Measurements from ENCODE around the gene SP9. TPM values are rescaled to one million over a fixed set of nuclear protein-coding genes. Genes with fewer than 3 reads are reported as not detected.

SP9 gene
- total RNA-seq, 5 donors from 2014 or later (not counting 1 experiment from before 2014, with no cell fraction given), result not detected

DNA sequence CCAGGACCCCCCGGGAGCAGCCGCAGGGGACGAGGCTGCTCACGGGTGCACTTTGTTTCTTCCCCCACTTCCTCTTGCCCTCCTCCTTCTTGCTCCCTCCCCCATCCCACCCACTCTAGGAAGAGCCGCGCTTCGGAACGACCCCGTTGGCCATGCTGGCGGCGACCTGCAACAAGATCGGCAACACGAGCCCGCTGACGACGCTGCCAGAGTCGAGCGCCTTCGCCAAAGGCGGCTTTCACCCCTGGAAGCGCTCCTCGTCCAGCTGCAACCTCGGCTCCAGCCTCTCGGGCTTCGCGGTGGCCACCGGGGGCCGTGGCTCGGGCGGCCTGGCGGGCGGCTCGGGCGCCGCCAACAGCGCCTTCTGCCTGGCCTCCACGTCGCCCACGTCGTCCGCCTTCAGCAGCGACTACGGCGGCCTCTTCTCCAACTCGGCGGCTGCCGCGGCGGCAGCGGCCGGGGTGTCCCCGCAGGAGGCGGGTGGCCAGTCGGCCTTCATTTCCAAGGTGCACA lies 1.3 kb downstream of the SP9 start:
- ChIA-PET POLR2A (interaction anchor here in 1 of 2 donors (0.7 kb wide), 1 partner anchor 370 kb away, joined by 4 read pairs; no protein-coding TSS in a partner anchor), CTCF (no interaction called here)
- WGBS (ENCODE audit: insufficient coverage), result 4% methylated on average over 53 of the region's 54 CpGs
- Histone ChIP-seq H3K9me3 (no peaks in the 10 kb centered on the region), H3K4me3 (ENCODE audit: control insufficient read depth in 1 of 2, extremely low read depth in 1 of 2, low read length in 1 of 2) (peak overlapping the region; percentile 11 to 75), H3K27ac (ENCODE audit: low read length) (no peak overlapping the region), H3K4me1 (ENCODE audit: control insufficient read depth in 1 of 2, extremely low read depth in 1 of 2, insufficient read depth in 2 of 2, low read length in 2 of 2) (peaks cover 19 to 69% of the 10 kb centered on the region in 2 experiments), H3K36me3 (ENCODE audit: control insufficient read depth in 2 of 2, extremely low read depth in 1 of 2, insufficient read depth in 1 of 2, low read length in 1 of 2) (no peaks in the 10 kb centered on the region), H3K27me3 (replicated peaks in 1 of 2; ENCODE audit: control insufficient read depth in 2 of 2, extremely low read depth in 1 of 2, insufficient read depth in 2 of 2, low read length in 1 of 2) (peaks cover 31 to 81% of the 10 kb centered on the region in 2 experiments)
- Mint-ChIP-seq H3K27ac (no peak overlapping the region), H3K9me3 (no peaks in the 10 kb centered on the region), H3K4me1 (peaks cover 29 to 45% (median 44%) of the 10 kb centered on the region in 3 donors), H3K27me3 (peaks cover 59 to 68% of the 10 kb centered on the region in 2 donors), H3K4me3 (peak overlapping the region in 2 of 3 donors; percentile 31 to 70), H3K36me3 (no peaks in the 10 kb centered on the region)
- DNase-seq (peak in 3 of 35 experiments; percentile 25 to 44 (median 35)), ATAC-seq (replicated peaks in 1 of 4) (peak in 3 of 4 experiments; percentile 1 to 9 (median 9))

DNA sequence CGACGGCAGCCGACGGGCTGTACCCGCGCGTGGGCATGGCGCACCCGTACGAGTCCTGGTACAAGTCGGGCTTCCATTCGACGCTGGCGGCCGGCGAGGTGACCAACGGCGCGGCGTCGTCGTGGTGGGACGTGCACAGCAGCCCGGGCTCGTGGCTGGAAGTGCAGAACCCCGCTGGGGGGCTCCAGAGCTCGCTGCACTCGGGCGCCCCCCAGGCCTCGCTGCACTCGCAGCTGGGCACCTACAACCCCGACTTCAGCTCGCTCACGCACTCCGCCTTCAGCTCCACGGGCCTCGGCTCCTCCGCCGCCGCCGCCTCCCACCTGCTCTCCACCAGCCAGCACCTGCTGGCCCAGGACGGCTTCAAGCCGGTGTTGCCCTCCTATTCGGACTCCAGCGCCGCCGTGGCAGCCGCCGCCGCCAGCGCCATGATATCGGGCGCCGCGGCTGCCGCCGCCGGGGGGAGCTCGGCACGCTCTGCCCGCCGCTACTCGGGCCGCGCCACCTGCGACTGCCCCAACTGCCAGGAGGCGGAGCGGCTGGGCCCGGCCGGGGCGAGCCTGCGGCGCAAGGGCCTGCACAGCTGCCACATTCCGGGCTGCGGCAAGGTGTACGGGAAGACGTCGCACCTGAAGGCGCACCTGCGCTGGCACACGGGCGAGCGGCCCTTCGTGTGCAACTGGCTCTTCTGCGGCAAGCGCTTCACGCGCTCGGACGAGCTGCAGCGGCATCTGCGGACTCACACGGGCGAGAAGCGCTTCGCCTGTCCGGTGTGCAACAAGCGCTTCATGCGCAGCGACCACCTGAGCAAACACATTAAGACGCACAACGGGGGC lies 2.0 kb downstream of the SP9 start:
- Histone ChIP-seq H3K4me1 (ENCODE audit: control insufficient read depth in 1 of 2, extremely low read depth in 1 of 2, insufficient read depth in 2 of 2, low read length in 2 of 2) (peaks cover 23 to 74% of the 10 kb centered on the region in 2 experiments), H3K9me3 (no peaks in the 10 kb centered on the region), H3K27ac (ENCODE audit: low read length) (no peak overlapping the region), H3K36me3 (ENCODE audit: control insufficient read depth in 2 of 2, extremely low read depth in 1 of 2, insufficient read depth in 1 of 2, low read length in 1 of 2) (no peaks in the 10 kb centered on the region), H3K4me3 (ENCODE audit: control insufficient read depth in 1 of 2, extremely low read depth in 1 of 2, low read length in 1 of 2) (peak overlapping the region; percentile 28 to 75), H3K27me3 (replicated peaks in 1 of 2; ENCODE audit: control insufficient read depth in 2 of 2, extremely low read depth in 1 of 2, insufficient read depth in 2 of 2, low read length in 1 of 2) (peaks cover 26 to 80% of the 10 kb centered on the region in 2 experiments)
- ChIA-PET CTCF (no interaction called here), POLR2A (interaction anchor here in 1 of 2 donors (0.5 to 0.7 kb wide), 2 partner anchors 27 to 371 kb away, joined by 3 to 4 read pairs; no protein-coding TSS in a partner anchor)
- Mint-ChIP-seq H3K4me1 (peaks cover 35 to 51% (median 50%) of the 10 kb centered on the region in 3 donors), H3K27ac (no peak overlapping the region), H3K36me3 (no peaks in the 10 kb centered on the region), H3K27me3 (peaks cover 59 to 68% of the 10 kb centered on the region in 2 donors), H3K4me3 (peak overlapping the region; percentile 36 to 70 (median 54)), H3K9me3 (no peaks in the 10 kb centered on the region)
- WGBS (ENCODE audit: insufficient coverage), result 2% methylated on average over 102 of the region's 102 CpGs
- DNase-seq (peak in 7 of 35 experiments; percentile 32 to 69 (median 45)), ATAC-seq (replicated peaks in 1 of 4) (peak; percentile 47 to 61 (median 55))

DNA sequence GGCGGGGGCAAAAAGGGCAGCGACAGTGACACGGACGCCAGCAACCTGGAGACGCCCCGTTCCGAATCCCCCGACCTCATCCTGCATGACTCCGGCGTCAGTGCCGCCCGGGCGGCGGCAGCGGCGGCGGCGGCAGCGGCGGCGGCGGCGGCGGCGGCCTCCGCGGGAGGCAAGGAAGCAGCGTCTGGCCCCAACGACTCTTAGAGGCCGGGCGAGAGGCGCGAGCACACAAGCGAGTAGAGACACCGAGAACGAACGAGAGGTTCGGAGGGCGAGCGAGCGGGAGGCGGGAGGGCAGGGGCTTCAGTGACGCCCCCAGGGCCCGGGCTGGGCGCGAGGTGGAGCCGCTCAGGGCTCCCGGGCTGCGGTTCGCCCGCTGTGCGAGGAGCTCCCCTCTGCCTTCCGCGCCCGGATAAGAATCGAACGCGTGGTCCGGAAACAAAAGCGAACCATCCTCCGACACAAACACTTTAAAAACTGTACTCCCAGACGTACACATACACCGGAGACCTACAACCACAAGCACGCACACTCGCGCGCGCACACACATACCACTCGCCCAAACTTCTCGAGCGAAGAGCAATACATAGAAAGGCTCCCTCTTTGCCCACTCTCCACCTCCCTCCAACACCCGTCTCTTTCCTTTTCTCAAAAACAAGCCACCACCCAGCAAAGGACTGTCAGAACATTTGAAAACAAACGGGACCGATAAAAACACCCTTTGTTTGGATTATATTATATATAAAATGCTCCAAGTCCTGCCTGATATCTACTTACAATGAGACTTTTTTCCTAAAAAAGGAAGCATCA lies 2.8 kb downstream of the SP9 start:
- peak overlapping the region in 1 of 2 donors; percentile 33 for H3K27ac Mint-ChIP-seq
- POLR2A ChIA-PET, result interaction anchor here in 1 of 2 donors (0.5 kb wide), 1 partner anchor 27 kb away, joined by 3 read pairs; no protein-coding TSS in a partner anchor
- Histone ChIP-seq H3K9me3 (no peaks in the 10 kb centered on the region), H3K36me3 (ENCODE audit: control insufficient read depth in 2 of 2, extremely low read depth in 1 of 2, insufficient read depth in 1 of 2, low read length in 1 of 2) (no peaks in the 10 kb centered on the region), H3K4me3 (ENCODE audit: control insufficient read depth in 1 of 2, extremely low read depth in 1 of 2, low read length in 1 of 2) (peak overlapping the region; percentile 26 to 75), H3K4me1 (ENCODE audit: control insufficient read depth in 1 of 2, extremely low read depth in 1 of 2, insufficient read depth in 2 of 2, low read length in 2 of 2) (peaks cover 28 to 77% of the 10 kb centered on the region in 2 experiments), H3K27ac (ENCODE audit: low read length) (no peak overlapping the region), H3K27me3 (replicated peaks in 1 of 2; ENCODE audit: control insufficient read depth in 2 of 2, extremely low read depth in 1 of 2, insufficient read depth in 2 of 2, low read length in 1 of 2) (peaks cover 24 to 80% of the 10 kb centered on the region in 2 experiments)
- ATAC-seq (replicated peaks in 1 of 4) (peak; percentile 31 to 50 (median 38)), DNase-seq (peak in 5 of 35 experiments; percentile 16 to 62 (median 35))
- H3K4me1 Mint-ChIP-seq, result peaks cover 37 to 48% (median 48%) of the 10 kb centered on the region in 3 donors
- CTCF ChIA-PET, result no interaction called here
- H3K27me3 Mint-ChIP-seq, result peaks cover 55 to 65% of the 10 kb centered on the region in 2 donors
- peak overlapping the region; percentile 36 to 70 (median 70) for H3K4me3 Mint-ChIP-seq
- no peaks in the 10 kb centered on the region for H3K36me3 Mint-ChIP-seq
- no peaks in the 10 kb centered on the region for H3K9me3 Mint-ChIP-seq
- WGBS (ENCODE audit: insufficient coverage), result 2% methylated on average over 70 of the region's 74 CpGs

DNA sequence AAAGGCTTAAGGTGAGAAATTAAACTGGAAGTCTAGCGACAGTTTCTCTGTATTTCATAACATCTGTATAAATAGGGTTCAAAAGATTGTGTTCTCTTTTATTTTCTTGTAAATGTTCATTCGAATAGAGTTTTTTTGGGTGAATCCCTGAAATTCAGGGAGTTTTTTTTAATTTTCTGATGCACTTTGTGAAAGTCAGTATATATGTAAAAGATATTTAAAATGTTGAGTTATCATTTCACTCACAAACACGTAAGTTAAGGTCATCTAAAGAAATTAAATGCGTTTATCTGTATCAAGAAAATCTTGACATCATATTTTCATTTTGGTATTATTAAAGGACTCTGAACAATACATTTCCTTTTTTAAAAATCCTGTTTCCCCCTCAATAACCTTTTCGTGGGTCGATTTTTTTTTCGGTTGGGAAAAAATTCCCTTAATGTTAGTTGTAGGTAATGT lies 3.4 kb downstream of the SP9 start:
- H3K27me3 ChIP-seq (replicated peaks in 1 of 2; ENCODE audit: control insufficient read depth in 2 of 2, extremely low read depth in 1 of 2, insufficient read depth in 2 of 2, low read length in 1 of 2), result peaks cover 26 to 78% of the 10 kb centered on the region in 2 experiments
- H3K27ac Mint-ChIP-seq, result no peak overlapping the region
- no CpG with 5 or more reads among the region's 7 CpGs for WGBS (ENCODE audit: insufficient coverage)
- H3K4me1 Mint-ChIP-seq, result peaks cover 40 to 48% (median 46%) of the 10 kb centered on the region in 3 donors
- H3K9me3 Mint-ChIP-seq, result no peaks in the 10 kb centered on the region
- H3K36me3 Mint-ChIP-seq, result no peaks in the 10 kb centered on the region
- no peak for DNase-seq
- ChIA-PET POLR2A (no interaction called here), CTCF (no interaction called here)
- no peak overlapping the region for H3K4me3 ChIP-seq (ENCODE audit: control insufficient read depth in 1 of 2, extremely low read depth in 1 of 2, low read length in 1 of 2)
- ATAC-seq (replicated peaks in 1 of 4), result no peak
- H3K9me3 ChIP-seq, result no peaks in the 10 kb centered on the region
- H3K27me3 Mint-ChIP-seq, result peaks cover 54 to 65% of the 10 kb centered on the region in 2 donors
- H3K4me3 Mint-ChIP-seq, result peak overlapping the region in 1 of 3 donors; percentile 70
- no peaks in the 10 kb centered on the region for H3K36me3 ChIP-seq (ENCODE audit: control insufficient read depth in 2 of 2, extremely low read depth in 1 of 2, insufficient read depth in 1 of 2, low read length in 1 of 2)
- no peak overlapping the region for H3K27ac ChIP-seq (ENCODE audit: low read length)
- peaks cover 29 to 74% of the 10 kb centered on the region in 2 experiments for H3K4me1 ChIP-seq (ENCODE audit: control insufficient read depth in 1 of 2, extremely low read depth in 1 of 2, insufficient read depth in 2 of 2, low read length in 2 of 2)

DNA sequence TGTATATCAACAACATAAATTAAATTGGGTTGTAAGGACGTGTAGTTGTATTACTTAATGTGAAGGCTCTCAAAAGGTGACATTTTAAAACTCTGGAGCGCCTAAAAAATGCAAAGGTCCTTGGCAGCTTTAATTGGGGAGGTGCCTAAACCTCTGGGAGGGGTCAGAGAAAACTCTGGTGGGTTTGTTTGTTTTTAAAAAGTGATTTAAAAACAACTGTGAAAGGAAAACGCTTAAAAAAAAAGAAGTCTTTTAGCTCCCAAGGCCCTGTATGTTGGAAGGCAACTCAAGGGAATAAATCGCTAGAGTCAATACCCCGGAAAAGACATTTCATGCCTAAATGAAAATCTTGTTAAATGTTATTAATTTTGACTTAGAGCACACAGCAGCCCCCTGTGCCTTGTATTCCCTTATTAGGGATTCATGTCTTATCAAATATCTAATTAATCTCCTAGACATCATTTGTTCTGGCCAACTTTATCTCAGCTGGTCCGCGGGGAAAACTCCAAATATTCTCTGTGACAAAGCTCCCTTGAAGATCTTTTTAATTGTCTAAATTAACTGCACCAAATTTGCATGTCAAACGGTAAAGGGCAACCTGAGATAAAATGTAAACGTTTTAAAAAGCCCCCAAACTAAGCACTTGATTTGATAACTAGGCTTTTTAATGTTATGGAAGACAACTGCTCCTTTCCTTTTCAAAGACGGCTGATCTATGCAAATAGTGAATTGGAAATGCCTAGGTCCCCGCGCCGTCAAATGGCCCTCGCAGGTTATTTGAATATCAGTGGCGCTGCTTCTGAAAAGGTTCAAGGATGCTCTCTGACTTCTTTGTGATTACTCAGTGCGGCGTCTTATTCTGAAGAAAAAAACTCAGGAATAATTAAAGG lies 4.2 kb downstream of the SP9 start:
- peaks cover 37 to 46% (median 46%) of the 10 kb centered on the region in 3 donors for H3K4me1 Mint-ChIP-seq

More for the DNA sequence above, 4.2 kb downstream of the SP9 start:
- Histone ChIP-seq H3K9me3 (no peaks in the 10 kb centered on the region), H3K27ac (ENCODE audit: low read length) (no peak overlapping the region), H3K36me3 (ENCODE audit: control insufficient read depth in 2 of 2, extremely low read depth in 1 of 2, insufficient read depth in 1 of 2, low read length in 1 of 2) (no peaks in the 10 kb centered on the region), H3K4me1 (ENCODE audit: control insufficient read depth in 1 of 2, extremely low read depth in 1 of 2, insufficient read depth in 2 of 2, low read length in 2 of 2) (peaks cover 25 to 74% of the 10 kb centered on the region in 2 experiments), H3K4me3 (ENCODE audit: control insufficient read depth in 1 of 2, extremely low read depth in 1 of 2, low read length in 1 of 2) (no peak overlapping the region), H3K27me3 (replicated peaks in 1 of 2; ENCODE audit: control insufficient read depth in 2 of 2, extremely low read depth in 1 of 2, insufficient read depth in 2 of 2, low read length in 1 of 2) (peaks cover 23 to 78% of the 10 kb centered on the region in 2 experiments)
- H3K36me3 Mint-ChIP-seq, result no peaks in the 10 kb centered on the region
- 13% methylated on average over 9 of the region's 17 CpGs for WGBS (ENCODE audit: insufficient coverage)
- H3K27ac Mint-ChIP-seq, result peak overlapping the region in 1 of 2 donors; percentile 27
- no peaks in the 10 kb centered on the region for H3K9me3 Mint-ChIP-seq
- H3K4me3 Mint-ChIP-seq, result no peak overlapping the region
- DNase-seq (peak in 1 of 35 experiments; percentile 25), ATAC-seq (replicated peaks in 1 of 4) (no peak)
- ChIA-PET CTCF (no interaction called here), POLR2A (no interaction called here)
- H3K27me3 Mint-ChIP-seq, result peaks cover 52 to 63% of the 10 kb centered on the region in 2 donors

All from T-cell (primary cell).